ENCODE data around the gene CBLN3.

GRCh38 chr14:24435192-24435810 is 5.8 kb upstream of the CBLN3 start:
- TF ChIP-seq CTCF (IDR thresholded peaks at IDR 0.05) (no peak), POLR2A (IDR thresholded peaks at IDR 0.05) (no peak)
